NCI-H1092 treated with DMSO at 0.1 percent for 48 hours (cell line): ENCODE results near the gene NLRX1.
"Not testable (repeated sequence)": the region's sequence is repeated elsewhere in the genome, so short reads cannot be mapped to it uniquely, and the experiment has no call there.

ENCODE experiments used
- DNase-seq: peaks from one replicate; lab custom pipeline; 2025; lab: John Stamatoyannopoulos, UW

The NLRX1 gene

DNA sequence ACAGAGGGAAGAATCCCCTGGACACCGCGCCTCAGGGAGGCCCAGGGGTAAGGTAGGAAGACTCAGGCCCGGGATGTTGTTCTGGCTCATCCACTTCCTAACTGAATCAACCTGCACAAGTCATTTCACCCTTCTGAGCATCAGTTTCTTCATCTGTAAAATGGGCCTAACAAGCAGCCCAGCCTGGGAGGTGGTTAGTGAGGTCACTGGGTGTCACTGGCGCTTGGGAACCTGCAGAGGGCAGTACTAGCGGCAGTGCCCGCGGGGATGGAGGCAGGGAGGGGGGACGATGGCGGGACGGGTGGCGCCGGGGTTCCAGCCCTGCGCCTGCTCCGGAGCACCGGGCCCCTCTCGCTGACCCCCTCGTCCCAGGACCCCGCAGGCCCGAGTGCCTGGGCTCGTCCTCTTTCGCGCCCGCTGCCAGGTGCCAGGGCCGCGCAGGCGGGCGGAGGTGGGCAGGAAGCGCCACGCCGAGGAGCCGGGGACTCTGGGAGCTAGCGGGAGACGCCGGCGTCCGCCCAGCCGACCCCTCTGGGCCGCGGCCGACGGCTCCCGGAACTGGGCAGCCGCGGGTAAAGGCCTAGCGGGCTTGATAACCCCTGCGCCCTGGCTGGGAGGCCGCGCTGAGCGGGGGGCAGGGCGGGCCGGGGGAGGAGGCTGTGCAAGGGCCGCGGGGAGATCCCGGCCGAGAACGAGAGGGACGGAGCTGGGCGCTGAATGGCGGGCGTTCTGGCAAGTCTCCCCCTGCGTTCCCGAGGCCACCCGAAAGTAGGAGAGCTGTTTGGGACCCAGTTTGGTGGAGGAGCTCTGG lies at the start of gene NLRX1:
Gene NLRX1 (plus strand): TSS at position 255 of the 811 bp plus-strand sequence. CDS start 2,679 bp downstream, outside the sequence.
- DNase-seq, result peak; percentile 83

DNA sequence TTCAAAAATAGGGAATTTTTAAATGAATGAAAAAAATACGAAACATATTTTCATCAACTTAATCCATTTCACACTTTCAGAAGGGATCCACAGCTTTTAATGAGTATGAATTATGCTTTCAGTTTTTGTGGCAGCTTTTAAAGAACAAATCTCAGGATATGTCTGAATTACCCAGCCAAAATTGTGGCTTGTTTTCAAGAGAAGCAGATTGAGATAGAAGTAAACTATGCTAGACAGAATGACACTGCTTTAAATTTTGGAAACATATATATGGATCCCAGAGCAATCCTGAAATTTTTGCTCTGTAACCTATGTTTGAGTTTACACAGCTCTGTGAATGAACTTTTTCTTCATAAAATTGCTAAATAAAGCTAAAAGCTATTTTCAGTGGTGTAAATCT lies 49.6 kb upstream of the NLRX1 start:
- DNase-seq, result no peak

GRCh38 chr11:119120639-119121007 lies 47.9 kb upstream of the NLRX1 start:
- DNase-seq, result peak; percentile 92

- peak; percentile 100 for DNase-seq
Measured at GRCh38 chr11:119121008-119121810, 47.3 kb upstream of the NLRX1 start, which contains the start of gene HINFP. Gene HINFP, plus strand, starts transcription at chr11:119121580. Its CDS starts 5,365 bp downstream, at chr11:119126945.

GRCh38 chr11:119121811-119122124 lies 46.8 kb upstream of the NLRX1 start:
- DNase-seq, result no peak

- DNase-seq, result no peak
Measured at GRCh38 chr11:119125821-119126220, 42.7 kb upstream of the NLRX1 start.

- DNase-seq, result no peak
Measured at GRCh38 chr11:119126675-119127268, 41.8 kb upstream of the NLRX1 start.

- DNase-seq, result no peak
Measured at GRCh38 chr11:119130662-119131061, 37.9 kb upstream of the NLRX1 start.

GRCh38 chr11:119134389-119134978 lies 34.0 kb upstream of the NLRX1 start:
- DNase-seq, result no peak

- not testable (repeated sequence) for DNase-seq
Measured at GRCh38 chr11:119139276-119139675, 29.2 kb upstream of the NLRX1 start.

DNA sequence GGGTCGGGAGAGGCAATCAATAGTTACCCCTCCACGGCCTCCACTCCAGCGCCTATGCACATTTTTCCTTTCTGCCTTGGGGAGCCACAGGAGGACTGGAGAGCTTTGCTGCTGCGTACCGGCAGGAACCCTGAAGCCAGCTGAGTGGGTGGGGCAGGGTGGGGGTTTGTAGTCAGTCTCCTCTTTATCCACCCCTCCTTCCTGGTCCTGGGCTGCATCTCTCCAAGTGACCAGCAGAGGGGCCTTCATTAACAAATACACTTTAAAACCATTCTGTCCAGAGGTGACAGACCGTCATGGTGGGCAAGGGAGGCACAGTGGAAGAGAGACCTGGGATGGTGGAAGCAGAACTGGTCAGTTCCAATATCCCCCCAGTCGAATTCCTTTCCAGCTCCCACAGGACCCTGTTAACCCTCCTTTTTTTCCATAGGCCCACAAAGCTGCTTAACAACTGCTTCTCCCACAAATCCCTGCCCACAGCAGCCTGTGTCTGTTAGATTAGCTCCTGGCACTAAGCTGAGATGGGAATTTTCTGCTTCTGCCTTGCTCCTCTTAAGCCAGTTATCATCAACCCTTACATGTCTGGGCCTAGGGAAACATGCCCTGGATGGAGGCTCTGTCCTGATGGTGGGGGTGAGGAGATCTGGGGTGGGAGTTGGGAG lies 23.6 kb upstream of the NLRX1 start:
- peak; percentile 78 for DNase-seq

GRCh38 chr11:119145551-119145950 lies 23.0 kb upstream of the NLRX1 start:
- no peak for DNase-seq

DNA sequence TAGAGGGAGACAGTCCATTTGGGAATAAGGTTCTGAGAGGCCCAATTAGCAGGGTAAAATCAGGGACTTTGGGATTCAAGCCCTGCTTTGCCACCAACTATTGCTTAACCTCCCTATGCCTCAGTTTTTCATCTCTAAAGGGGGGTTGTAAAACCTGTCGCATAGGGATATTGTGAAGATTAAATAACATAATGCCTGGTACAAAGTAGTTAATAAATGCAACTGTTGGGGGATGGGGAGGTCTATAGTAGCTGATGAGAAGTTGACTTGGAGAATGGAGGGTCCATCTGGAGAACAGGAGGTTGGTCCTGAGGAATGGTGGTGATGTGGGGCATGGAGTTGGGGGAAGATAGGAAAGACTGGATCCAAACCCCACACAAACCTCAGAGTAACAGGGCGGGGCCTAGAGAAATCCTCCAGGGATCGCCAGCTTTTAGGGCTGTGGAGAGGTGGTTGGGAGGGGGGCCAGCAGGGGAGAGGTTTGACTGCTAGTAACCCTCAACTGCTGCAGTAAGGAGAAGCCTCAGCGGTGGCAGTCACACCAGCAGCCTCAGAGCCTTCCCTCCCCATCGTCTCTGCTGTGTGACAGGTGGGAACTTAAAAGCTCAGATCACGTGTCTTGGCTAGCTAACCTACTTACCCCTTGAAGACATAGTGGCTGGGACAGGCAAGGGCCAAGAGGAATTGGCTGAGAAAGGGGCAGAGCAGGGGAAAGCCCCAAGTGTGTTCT lies 20.8 kb upstream of the NLRX1 start:
- DNase-seq, result no peak

DNA sequence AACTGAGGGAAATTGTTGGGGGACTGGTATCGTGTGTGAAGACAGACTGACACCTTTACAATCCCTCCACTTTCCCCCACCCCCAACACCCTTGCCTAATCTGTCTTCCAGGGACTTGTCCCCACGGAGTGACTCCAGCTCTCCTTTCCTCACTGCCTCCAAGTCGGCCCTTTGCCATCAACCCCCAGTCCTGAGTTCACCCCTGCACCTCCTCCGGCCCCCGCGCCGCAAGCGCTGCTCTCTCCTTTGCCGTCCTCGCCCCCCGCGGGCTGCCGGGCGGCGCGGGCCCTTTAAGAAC lies 19.9 kb upstream of the NLRX1 start:
- DNase-seq, result no peak

- no peak for DNase-seq
Measured at GRCh38 chr11:119149018-119149785, 19.3 kb upstream of the NLRX1 start, which contains the start of gene ABCG4. Gene ABCG4, plus strand, starts transcription at chr11:119149052. Its CDS starts 914 bp downstream, at chr11:119149966.

DNA sequence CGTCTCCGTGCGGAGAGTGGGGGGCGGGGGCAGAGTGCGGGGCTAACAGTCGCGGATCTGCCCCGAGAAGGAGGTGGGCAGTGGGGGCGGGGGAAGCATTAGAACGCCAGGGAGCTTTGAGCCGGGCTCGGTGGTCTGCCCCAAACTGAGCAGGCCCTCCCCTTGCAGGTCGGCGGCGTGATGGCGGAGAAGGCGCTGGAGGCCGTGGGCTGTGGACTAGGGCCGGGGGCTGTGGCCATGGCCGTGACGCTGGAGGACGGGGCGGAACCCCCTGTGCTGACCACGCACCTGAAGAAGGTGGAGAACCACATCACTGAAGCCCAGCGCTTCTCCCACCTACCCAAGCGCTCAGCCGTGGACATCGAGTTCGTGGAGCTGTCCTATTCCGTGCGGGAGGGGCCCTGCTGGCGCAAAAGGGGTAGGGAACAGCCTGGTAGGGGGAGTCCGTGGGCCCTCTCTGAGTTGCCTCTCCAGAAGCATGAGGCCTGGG lies 18.7 kb upstream of the NLRX1 start:
- DNase-seq, result no peak

- no peak for DNase-seq
Measured at GRCh38 chr11:119152043-119152442, 16.5 kb upstream of the NLRX1 start.

DNA sequence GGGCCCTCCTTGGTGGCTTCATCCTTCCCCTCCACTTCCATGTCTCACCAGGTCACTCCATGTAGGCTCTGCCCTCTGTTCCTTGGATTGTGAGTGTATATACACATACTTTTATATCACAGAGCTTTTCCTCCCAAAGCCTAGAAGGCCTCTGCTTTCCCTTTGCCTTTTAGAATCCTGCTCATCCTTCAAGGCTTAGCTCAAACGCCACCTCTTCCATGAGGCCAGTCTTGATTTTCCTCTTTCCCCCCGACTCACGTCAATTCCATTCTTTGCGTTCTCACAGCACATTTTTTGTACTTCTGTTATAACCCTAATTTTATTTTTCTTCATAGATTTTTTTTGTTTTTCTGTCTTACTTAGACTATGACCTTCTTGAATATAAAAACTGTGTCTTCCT lies 15.9 kb upstream of the NLRX1 start:
- DNase-seq, result no peak

- DNase-seq, result no peak
Measured at GRCh38 chr11:119153049-119153818, 15.3 kb upstream of the NLRX1 start.

GRCh38 chr11:119154178-119154577 lies 14.3 kb upstream of the NLRX1 start:
- DNase-seq, result no peak
